GM19099 (cell line): ENCODE results near the gene RIPOR3.

Experiments used
- POLR2A ChIP-seq: IDR thresholded peaks from 3 replicates; pipeline ENCODE4 v1.6.1; 2011; ENCODE audit warnings: low read depth; ENCODE audit not compliant: insufficient read length; ENCODE audit errors: extremely low read depth

Gene RIPOR3

GRCh38 chr20:50547964-50548363 lies 143.4 kb downstream of the RIPOR3 start:
- no peak for TF ChIP-seq POLR2A

- no peak for TF ChIP-seq POLR2A
These were observed 144.5 kb downstream of the RIPOR3 start for GRCh38 chr20:50546729-50547314.

GRCh38 chr20:50545126-50545525 lies 146.2 kb downstream of the RIPOR3 start:
- no peak for TF ChIP-seq POLR2A

GRCh38 chr20:50543326-50543725 lies 148.0 kb downstream of the RIPOR3 start:
- TF ChIP-seq POLR2A: no peak

- no peak for TF ChIP-seq POLR2A
These were observed 149.7 kb downstream of the RIPOR3 start for GRCh38 chr20:50541606-50542041.

- no peak for TF ChIP-seq POLR2A
These were observed 150.4 kb downstream of the RIPOR3 start for GRCh38 chr20:50540620-50541605.

GRCh38 chr20:50538276-50538675 lies 153.1 kb downstream of the RIPOR3 start:
- TF ChIP-seq POLR2A: no peak

GRCh38 chr20:50537546-50538201 lies 153.7 kb downstream of the RIPOR3 start:
- no peak for TF ChIP-seq POLR2A

GRCh38 chr20:50536333-50536732 lies 155.0 kb downstream of the RIPOR3 start:
- TF ChIP-seq POLR2A: no peak
